SU-DHL-6 (cell line): ENCODE results near the gene APAF1.

ENCODE experiments used
- H2AFZ ChIP-seq: fragments of 200-600 bp; sonication (generic); 2 replicates; pipeline ENCODE4 v1.6.1; 2014; ENCODE audit warnings: low read depth, mild to moderate bottlenecking, moderate library complexity, mixed read lengths, antibody characterized with exemption, low read length; ENCODE audit not compliant: severe bottlenecking
- H3F3A ChIP-seq: fragments of 200-600 bp; shearing (Covaris generic); 2 replicates; pipeline ENCODE4 v1.6.0; 2016; ENCODE audit warnings: antibody characterized with exemption, mild to moderate bottlenecking; ENCODE audit not compliant: insufficient read depth
- H3K27ac ChIP-seq: fragments of 200-600 bp; sonication (generic); 2 replicates; pipeline ENCODE4 v1.5.1; 2016; ENCODE audit warnings: low read depth, mild to moderate bottlenecking, low read length, moderate library complexity, mixed read lengths
- H3K27me3 ChIP-seq: fragments of 200-600 bp; sonication (generic), shearing (Covaris generic); 2 replicates; pipeline ENCODE4 v1.6.0; 2014; ENCODE audit warnings: mild to moderate bottlenecking, low read length
- H3K36me3 ChIP-seq: fragments of 200-600 bp; sonication (generic); 2 replicates; pipeline ENCODE4 v1.6.1; 2014; ENCODE audit warnings: mild to moderate bottlenecking, low read length, mixed read lengths
- H3K4me2 ChIP-seq: fragments of 300-600, 200-600 bp; shearing (Covaris generic), sonication (generic); 2 replicates; pipeline ENCODE4 v1.6.0; 2014; ENCODE audit warnings: low read length, low read depth, mild to moderate bottlenecking; ENCODE audit not compliant: poor library complexity, severe bottlenecking
- H3K4me3 ChIP-seq: fragments of 200-600 bp; sonication (generic); 2 replicates; pipeline ENCODE4 v1.5.1; 2014; ENCODE audit warnings: antibody characterized with exemption, low read length, mild to moderate bottlenecking, mixed read lengths; ENCODE audit not compliant: insufficient read depth, poor library complexity, severe bottlenecking
- H3K79me2 ChIP-seq: fragments of 200-600 bp; sonication (generic); 2 replicates; pipeline ENCODE4 v1.6.1; 2014; ENCODE audit warnings: mild to moderate bottlenecking, low read length, moderate library complexity; ENCODE audit not compliant: insufficient read depth
- H3K9ac ChIP-seq: fragments of 200-600 bp; sonication (generic); 2 replicates; pipeline ENCODE4 v1.7.0; 2014; ENCODE audit warnings: mild to moderate bottlenecking, low read length
- H3K9me2 ChIP-seq: fragments of 200-600 bp; sonication (generic); replicated peaks from 2 replicates; pipeline ENCODE4 v1.6.1; 2014; ENCODE audit warnings: low read length; ENCODE audit not compliant: insufficient read depth
- H3K9me3 ChIP-seq: fragments of 200-600 bp; sonication (generic); 2 replicates; pipeline ENCODE4 v1.6.1; 2014; ENCODE audit warnings: low read length, mixed read lengths; ENCODE audit not compliant: insufficient read depth
- H4K20me1 ChIP-seq: fragments of 200-600 bp; sonication (generic); 2 replicates; pipeline ENCODE4 v1.6.1; 2014; ENCODE audit warnings: low read depth, mild to moderate bottlenecking, antibody characterized with exemption, low read length, moderate library complexity, mixed read lengths
- CTCF ChIP-seq: fragments of 200-600 bp; sonication (generic); IDR thresholded peaks from one replicate; pipeline ENCODE4 v1.5.1; 2017; ENCODE audit warnings: antibody characterized with exemption, mild to moderate bottlenecking, low read length, moderate library complexity; ENCODE audit not compliant: insufficient read depth, poor library complexity, severe bottlenecking
- EZH2phosphoT487 ChIP-seq: fragments of 200-600 bp; sonication (generic), shearing (Covaris generic); conservative IDR thresholded peaks from 2 replicates; pipeline ENCODE4 v1.6.1; 2018; ENCODE audit warnings: mild to moderate bottlenecking, antibody characterized with exemption, low read length, moderate library complexity, mixed read lengths

The APAF1 gene

DNA sequence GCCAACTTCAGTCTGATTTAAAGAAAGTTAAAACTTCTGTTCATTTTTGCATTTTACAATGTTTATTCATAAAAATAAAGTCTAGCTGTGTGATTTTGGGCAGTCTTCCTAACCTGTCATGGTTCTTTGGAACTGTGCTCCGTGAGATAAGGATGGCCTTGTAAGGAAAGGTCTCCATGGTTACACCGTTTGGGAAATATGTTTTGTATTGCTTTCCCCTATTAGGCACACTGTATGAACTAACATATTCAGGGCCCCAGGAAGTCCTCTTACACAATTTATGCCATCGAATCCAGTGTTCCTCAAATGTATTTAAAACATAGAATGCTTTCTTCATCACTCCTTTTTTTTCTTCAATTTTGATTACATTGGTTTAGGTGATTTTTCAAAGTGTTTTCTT, 54.5 kb downstream of the APAF1 start:
- Histone ChIP-seq H3K9me3 (no peaks in the 10 kb centered on the region), H3K4me3 (no peak overlapping the region), H3K9ac (no peak overlapping the region), H3K36me3 (peaks cover 15% of the 10 kb centered on the region; the same call in 1 of the 2 replicates), H3K4me2 (no peak overlapping the region), H3K79me2 (no peaks in the 10 kb centered on the region), H3K27ac (no peak overlapping the region), H2AFZ (no peak overlapping the region), H3K27me3 (no peaks in the 10 kb centered on the region), H3F3A (no peaks in the 10 kb centered on the region), H4K20me1 (no peaks in the 10 kb centered on the region), H3K9me2 (no peaks in the 10 kb centered on the region)
- no peak for TF ChIP-seq EZH2phosphoT487
- TF ChIP-seq CTCF, result no peak

DNA sequence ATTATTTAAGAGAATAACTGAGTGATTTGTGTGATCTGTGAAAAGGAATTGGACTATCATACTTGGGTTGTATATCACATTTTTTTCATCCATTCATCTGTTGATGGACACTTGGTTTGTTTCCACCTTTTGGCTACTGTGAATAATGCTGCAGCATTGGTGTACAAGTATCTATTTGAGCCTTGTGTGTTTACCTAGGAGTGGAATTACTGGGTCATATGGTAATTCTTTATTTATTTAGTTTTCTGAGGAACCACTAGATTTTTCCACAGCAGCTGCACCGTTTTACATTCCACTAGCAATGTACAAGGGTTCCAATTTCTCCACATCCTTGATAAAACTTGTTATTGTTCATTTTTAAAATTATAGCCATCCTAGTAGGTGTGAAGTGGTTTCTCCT, 56.1 kb downstream of the APAF1 start:
- Histone ChIP-seq H3K79me2 (no peaks in the 10 kb centered on the region), H3K9me3 (no peaks in the 10 kb centered on the region), H2AFZ (no peak overlapping the region), H4K20me1 (no peaks in the 10 kb centered on the region), H3F3A (no peaks in the 10 kb centered on the region), H3K9ac (no peak overlapping the region), H3K27ac (no peak overlapping the region), H3K4me2 (no peak overlapping the region), H3K27me3 (no peaks in the 10 kb centered on the region), H3K36me3 (peaks cover 14% of the 10 kb centered on the region; the same call in 1 of the 2 replicates), H3K4me3 (no peak overlapping the region), H3K9me2 (no peaks in the 10 kb centered on the region)
- TF ChIP-seq EZH2phosphoT487, result no peak
- TF ChIP-seq CTCF, result no peak

DNA sequence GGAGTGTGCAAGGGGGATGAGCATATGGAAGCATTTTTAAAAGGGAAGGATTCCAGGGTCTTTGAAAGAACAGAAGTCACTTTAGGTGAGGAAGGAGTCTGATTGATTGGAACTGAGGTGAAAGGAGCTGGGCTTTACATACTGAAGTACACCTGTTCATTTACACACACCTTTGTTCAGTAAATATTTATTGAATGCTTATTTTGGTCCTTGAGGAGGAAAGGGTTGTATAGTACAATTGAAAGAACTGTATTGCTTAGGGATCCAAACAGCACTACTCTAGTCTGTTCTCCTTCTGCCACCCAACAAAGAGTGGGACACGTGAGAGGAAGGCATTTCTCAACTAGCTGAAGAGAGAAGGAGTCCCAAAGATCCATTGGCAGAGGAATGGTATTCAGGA, 63.9 kb downstream of the APAF1 start:
- Histone ChIP-seq H3K36me3 (peaks cover 4% of the 10 kb centered on the region; the same call in 1 of the 2 replicates), H3K27ac (no peak overlapping the region), H3F3A (no peaks in the 10 kb centered on the region), H3K9ac (no peak overlapping the region), H4K20me1 (no peaks in the 10 kb centered on the region), H3K9me2 (no peaks in the 10 kb centered on the region), H3K27me3 (no peaks in the 10 kb centered on the region), H3K79me2 (no peaks in the 10 kb centered on the region), H3K4me2 (no peak overlapping the region), H3K9me3 (no peaks in the 10 kb centered on the region), H2AFZ (no peak overlapping the region), H3K4me3 (no peak overlapping the region)
- TF ChIP-seq EZH2phosphoT487, result no peak
- no peak for TF ChIP-seq CTCF
